OCI-LY1 (cell line): ENCODE results near the gene ZFP30.

Experiments
- EZH2 ChIP-seq: fragments of 200-600 bp; sonication (generic), shearing (Covaris generic); IDR thresholded peaks from 2 replicates; pipeline ENCODE4 v1.8.0; 2017; ENCODE audit warnings: borderline replicate concordance, mixed run types, mild to moderate bottlenecking, antibody characterized with exemption, low read length, moderate library complexity, mixed read lengths
- TF ChIP-seq, protein P1 (sequence below): fragments of 200-600 bp; sonication (generic), shearing (Covaris generic); IDR thresholded peaks from 2 replicates; pipeline ENCODE4 v1.5.1; 2017; ENCODE audit warnings: mild to moderate bottlenecking, antibody characterized with exemption, low read length, moderate library complexity, mixed read lengths

DNA sequence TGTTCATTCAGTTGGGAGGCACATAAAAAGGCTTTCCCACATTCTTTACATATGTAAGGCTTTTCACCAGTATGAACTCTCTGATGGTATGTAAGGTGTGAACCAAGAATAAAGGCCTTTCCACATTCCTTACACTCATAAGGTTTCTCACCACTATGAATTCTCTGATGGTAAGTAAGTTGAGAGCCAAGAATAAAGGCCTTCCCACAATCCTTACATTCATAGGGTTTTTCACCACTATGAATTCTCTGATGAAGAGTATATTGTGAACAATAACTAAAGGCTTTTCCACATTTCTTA lies 89.9 kb downstream of the ZFP30 start:
- TF ChIP-seq, protein P1, sequence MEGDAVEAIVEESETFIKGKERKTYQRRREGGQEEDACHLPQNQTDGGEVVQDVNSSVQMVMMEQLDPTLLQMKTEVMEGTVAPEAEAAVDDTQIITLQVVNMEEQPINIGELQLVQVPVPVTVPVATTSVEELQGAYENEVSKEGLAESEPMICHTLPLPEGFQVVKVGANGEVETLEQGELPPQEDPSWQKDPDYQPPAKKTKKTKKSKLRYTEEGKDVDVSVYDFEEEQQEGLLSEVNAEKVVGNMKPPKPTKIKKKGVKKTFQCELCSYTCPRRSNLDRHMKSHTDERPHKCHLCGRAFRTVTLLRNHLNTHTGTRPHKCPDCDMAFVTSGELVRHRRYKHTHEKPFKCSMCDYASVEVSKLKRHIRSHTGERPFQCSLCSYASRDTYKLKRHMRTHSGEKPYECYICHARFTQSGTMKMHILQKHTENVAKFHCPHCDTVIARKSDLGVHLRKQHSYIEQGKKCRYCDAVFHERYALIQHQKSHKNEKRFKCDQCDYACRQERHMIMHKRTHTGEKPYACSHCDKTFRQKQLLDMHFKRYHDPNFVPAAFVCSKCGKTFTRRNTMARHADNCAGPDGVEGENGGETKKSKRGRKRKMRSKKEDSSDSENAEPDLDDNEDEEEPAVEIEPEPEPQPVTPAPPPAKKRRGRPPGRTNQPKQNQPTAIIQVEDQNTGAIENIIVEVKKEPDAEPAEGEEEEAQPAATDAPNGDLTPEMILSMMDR = no peak
- no peak for TF ChIP-seq EZH2
